Liver (tissue), 9 donors: Measurements from ENCODE around the gene VSIG10L. TPM values are rescaled to one million over a fixed set of nuclear protein-coding genes. Genes with fewer than 3 reads are reported as not detected.
A peak's percentile ranks its signal among the peaks of the same experiment; 100 is the strongest.

Experiments used
- DNase-seq: peaks from one replicate; pipeline ENCODE4 v3.0.0-alpha.2; 2017; ENCODE audit warnings: low spot score
- H3K27ac ChIP-seq, 2 donors: one replicate each; pipeline ENCODE4 v1.7.0; 2013; ENCODE audit warnings: inconsistent platforms in 2 of 2, low read length in 2 of 2, control low read depth in 1 of 2, low read depth in 1 of 2, mild to moderate bottlenecking in 1 of 2
- H3K27me3 ChIP-seq, 4 donors: one replicate each; pipeline versions ENCODE4 v1.6.1 to v1.7.0; 2013; ENCODE audit warnings: low read length in 3 of 4, inconsistent platforms in 1 of 4, mild to moderate bottlenecking in 1 of 4, moderate library complexity in 1 of 4; ENCODE audit not compliant: control insufficient read depth in 4 of 4, insufficient read depth in 4 of 4
- H3K36me3 ChIP-seq, 4 donors: one replicate each; pipeline versions ENCODE4 v1.6.1 to v1.7.0; 2013; ENCODE audit warnings: low read length in 3 of 4, mild to moderate bottlenecking in 3 of 4, low read depth in 1 of 4, moderate library complexity in 1 of 4; ENCODE audit not compliant: control insufficient read depth in 4 of 4, insufficient read depth in 3 of 4
- H3K4me1 ChIP-seq, 4 donors: one replicate each; pipeline versions ENCODE4 v1.6.1 to v1.7.0; 2013; ENCODE audit warnings: low read length in 3 of 4, mild to moderate bottlenecking in 3 of 4, moderate library complexity in 1 of 4; ENCODE audit not compliant: control insufficient read depth in 4 of 4, insufficient read depth in 4 of 4
- H3K4me3 ChIP-seq, 3 donors: one replicate each; pipeline versions ENCODE4 v1.6.1 to v1.7.0; 2013; ENCODE audit warnings: low read length in 3 of 3, control low read depth in 1 of 3, low read depth in 1 of 3, mild to moderate bottlenecking in 1 of 3
- H3K9ac ChIP-seq, 2 donors: one replicate each; pipeline ENCODE4 v1.7.0; 2013; ENCODE audit warnings: low read length in 2 of 2, mild to moderate bottlenecking in 2 of 2, moderate library complexity in 2 of 2, control low read depth in 1 of 2, low read depth in 1 of 2
- H3K9me3 ChIP-seq, 4 donors: one replicate each; pipeline versions ENCODE4 v1.6.1 to v1.7.0; 2013; ENCODE audit warnings: low read length in 3 of 4; ENCODE audit not compliant: control insufficient read depth in 4 of 4
- FOXA1 ChIP-seq: IDR thresholded peaks from 2 replicates; pipeline ENCODE4 v1.6.1; 2016; ENCODE audit warnings: antibody characterized with exemption
- FOXA2 ChIP-seq: IDR thresholded peaks from 2 replicates; pipeline ENCODE4 v1.6.1; 2016; ENCODE audit warnings: antibody characterized with exemption
- GABPA ChIP-seq, 2 donors: IDR thresholded peaks in 1 of 2; conservative IDR thresholded peaks in 1 of 2; 2 replicates each; pipeline ENCODE4 v1.6.1; 2016; ENCODE audit warnings: antibody characterized with exemption in 2 of 2, mild to moderate bottlenecking in 1 of 2, moderate library complexity in 1 of 2
- HNF4A ChIP-seq, 2 donors: conservative IDR thresholded peaks; 2 replicates each; pipeline ENCODE4 v1.6.1; 2016; ENCODE audit warnings: antibody characterized with exemption in 2 of 2, mild to moderate bottlenecking in 2 of 2
- HNF4G ChIP-seq: IDR thresholded peaks from 2 replicates; pipeline ENCODE4 v1.6.1; 2016; ENCODE audit warnings: antibody characterized with exemption
- JUND ChIP-seq, 2 donors: IDR thresholded peaks; 2 replicates each; pipeline ENCODE4 v1.6.1; 2016; ENCODE audit warnings: antibody characterized with exemption in 2 of 2
- RAD21 ChIP-seq, 2 donors: IDR thresholded peaks; 2 replicates each; pipeline ENCODE4 v1.6.1; 2016; ENCODE audit warnings: antibody characterized with exemption in 2 of 2, mild to moderate bottlenecking in 2 of 2
- RXRA ChIP-seq, 2 donors: IDR thresholded peaks; 2 replicates each; pipeline ENCODE4 v1.6.1; 2017 to 2018; ENCODE audit warnings: antibody characterized with exemption in 2 of 2, mild to moderate bottlenecking in 1 of 2
- SP1 ChIP-seq: IDR thresholded peaks from 2 replicates; pipeline ENCODE4 v1.6.1; 2018; ENCODE audit warnings: antibody characterized with exemption, mild to moderate bottlenecking
- TAF1 ChIP-seq: conservative IDR thresholded peaks from 2 replicates; pipeline ENCODE4 v1.6.1; 2016; ENCODE audit warnings: antibody characterized with exemption, mild to moderate bottlenecking
- YY1 ChIP-seq: IDR thresholded peaks from 2 replicates; pipeline ENCODE4 v1.6.1; 2016; ENCODE audit warnings: antibody characterized with exemption, mild to moderate bottlenecking
- WGBS: extraction: QIAGEN DNeasy Blood & Tissue Kit; methylation state at CpG from one replicate; pipeline ENCODE4 v1.1.7; 2013; 5-methylcytosine and 5-hydroxymethylcytosine counted together
- polyA plus RNA-seq, 2 donors: library from polyadenylated mRNA; stranded (reverse) in 1 of 2; unstranded in 1 of 2; fragments of 200-250 nt in 1 of 2; fragments of >200 nt in 1 of 2; fragmentation: Nextera tagmentation in 1 of 2; extraction: Ambion mirVana in 1 of 2; gene quantifications; one replicate each; pipeline versions ENCODE4 v1.2.1 to v1.2.3, GENCODE V29; 2013 to 2015
- total RNA-seq, 2 donors: library from RNA; depleted of rRNA; stranded (reverse); fragments of >200 nt; gene quantifications; one replicate each; pipeline ENCODE4 v1.2.3, GENCODE V29; 2014
- TF ChIP-seq, protein P1 (sequence below): IDR thresholded peaks from 2 replicates; pipeline ENCODE4 v1.6.1; 2016; ENCODE audit warnings: antibody characterized with exemption
- TF ChIP-seq, protein P2 (sequence below): fragments of 150-350 bp; IDR thresholded peaks from 2 replicates; pipeline ENCODE4 v1.5.1; 2017; ENCODE audit warnings: improper control_type of control experiment, low read depth, low read length; ENCODE audit not compliant: missing input control
- TF ChIP-seq, protein P3 (sequence below): IDR thresholded peaks from 2 replicates; pipeline ENCODE4 v1.6.1; 2016; ENCODE audit warnings: antibody characterized with exemption, mild to moderate bottlenecking
- donor health status: healthy.
- donor health status: healthy.
- donor health status: healthy.
- donor health status: healthy.
- donor health status: healthy.

VSIG10L gene
- total and polyA plus RNA-seq, 4 donors, result 0.60 to 1.8 (median 0.83) TPM

DNA sequence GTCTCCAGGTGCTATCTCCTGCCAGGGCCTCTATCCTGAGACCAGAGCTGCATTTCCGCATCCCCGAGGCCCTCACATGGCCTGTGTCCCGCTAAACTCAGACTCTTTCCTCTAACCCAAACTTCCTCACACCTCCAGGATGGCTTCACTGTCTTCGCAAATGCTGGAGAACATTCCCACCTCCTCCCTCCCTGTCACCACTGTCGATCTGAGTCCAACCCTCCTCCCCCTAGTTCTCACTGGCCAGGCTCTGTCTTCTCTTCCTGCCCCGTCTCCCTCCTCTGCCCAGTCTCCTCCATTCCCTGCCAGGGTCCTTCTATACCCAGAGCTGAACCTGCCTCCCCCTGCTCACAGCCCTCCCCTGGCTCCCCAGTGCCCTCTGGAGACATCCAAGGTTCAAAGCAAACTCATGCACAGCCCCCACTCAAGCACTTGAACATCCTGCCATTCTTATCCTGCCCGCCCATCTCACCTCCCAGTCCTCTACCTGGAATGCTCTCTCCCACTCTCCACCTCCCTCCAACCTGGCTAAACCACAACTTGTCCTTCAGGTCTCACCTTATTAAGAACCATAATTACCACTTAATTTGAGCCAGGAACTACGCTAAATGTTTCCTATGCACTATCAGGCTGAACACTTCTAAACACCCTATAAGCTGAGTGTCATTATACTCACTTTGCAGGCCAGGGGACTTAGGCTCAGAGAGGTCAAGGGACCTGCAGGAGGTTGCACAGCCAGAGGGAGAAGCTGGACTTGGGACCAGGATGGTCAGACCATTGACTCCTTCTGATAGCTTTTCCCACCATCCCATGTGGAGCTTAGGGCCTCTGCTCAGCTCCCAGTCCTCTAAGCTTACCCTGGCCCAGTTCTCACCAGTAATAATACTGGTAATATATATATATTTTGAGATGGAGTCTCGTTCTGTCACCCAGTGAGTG is 961 bp upstream of the VSIG10L start:
- no peaks in the 10 kb centered on the region for H3K27me3 ChIP-seq
- H3K9ac ChIP-seq, result no peak overlapping the region
- no peak overlapping the region for H3K4me3 ChIP-seq
- 66% methylated on average over 9 of the region's 9 CpGs for WGBS
- peak overlapping the region in 1 of 2 donors; percentile 2 for H3K27ac ChIP-seq
- no peak for DNase-seq
- H3K4me1 ChIP-seq, result peaks cover 9 to 23% (median 17%) of the 10 kb centered on the region in 4 donors
- peaks cover 0 to 26% (median 11%) of the 10 kb centered on the region in 4 donors for H3K36me3 ChIP-seq
- no peak for TF ChIP-seq GABPA (IDR thresholded peaks at IDR 0.05 in 1 of 2, conservative IDR thresholded peaks at IDR 0.05 in 1 of 2)
- TF ChIP-seq, protein P1, sequence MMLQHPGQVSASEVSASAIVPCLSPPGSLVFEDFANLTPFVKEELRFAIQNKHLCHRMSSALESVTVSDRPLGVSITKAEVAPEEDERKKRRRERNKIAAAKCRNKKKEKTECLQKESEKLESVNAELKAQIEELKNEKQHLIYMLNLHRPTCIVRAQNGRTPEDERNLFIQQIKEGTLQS, result no peak
- no peak for TF ChIP-seq FOXA2
- no peak for TF ChIP-seq RXRA (IDR thresholded peaks at IDR 0.05)
- no peak for TF ChIP-seq JUND (IDR thresholded peaks at IDR 0.05)
- H3K9me3 ChIP-seq, result no peaks in the 10 kb centered on the region

DNA sequence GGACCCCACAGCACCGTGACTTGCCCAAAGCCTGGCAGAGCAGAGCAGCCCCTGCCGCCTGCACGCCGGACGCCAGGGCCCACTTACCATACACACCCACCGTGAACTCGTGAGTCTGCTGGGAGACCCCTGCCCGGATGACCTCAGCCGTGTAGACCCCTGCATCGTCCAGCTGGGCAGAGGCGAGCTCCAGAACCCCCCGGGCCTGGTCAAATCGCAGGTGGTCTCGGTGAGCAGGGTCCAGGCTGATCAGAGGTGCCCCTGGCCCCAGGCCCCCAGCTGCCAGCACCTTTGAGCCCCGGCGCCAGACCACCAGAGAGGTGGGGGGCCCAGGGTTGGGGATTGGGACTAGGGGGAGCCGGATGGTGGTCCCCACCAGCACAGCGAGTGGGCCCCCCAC is 873 bp downstream of the VSIG10L start:
- no peak overlapping the region for H3K9ac ChIP-seq
- DNase-seq, result no peak
- TF ChIP-seq HNF4G (no peak), GABPA (IDR thresholded peaks at IDR 0.05 in 1 of 2, conservative IDR thresholded peaks at IDR 0.05 in 1 of 2) (no peak), RAD21 (IDR thresholded peaks at IDR 0.05) (no peak), SP1 (no peak), RXRA (IDR thresholded peaks at IDR 0.05) (no peak), TAF1 (no peak), FOXA1 (no peak)
- TF ChIP-seq, protein P1, result no peak
- TF ChIP-seq, protein P2, sequence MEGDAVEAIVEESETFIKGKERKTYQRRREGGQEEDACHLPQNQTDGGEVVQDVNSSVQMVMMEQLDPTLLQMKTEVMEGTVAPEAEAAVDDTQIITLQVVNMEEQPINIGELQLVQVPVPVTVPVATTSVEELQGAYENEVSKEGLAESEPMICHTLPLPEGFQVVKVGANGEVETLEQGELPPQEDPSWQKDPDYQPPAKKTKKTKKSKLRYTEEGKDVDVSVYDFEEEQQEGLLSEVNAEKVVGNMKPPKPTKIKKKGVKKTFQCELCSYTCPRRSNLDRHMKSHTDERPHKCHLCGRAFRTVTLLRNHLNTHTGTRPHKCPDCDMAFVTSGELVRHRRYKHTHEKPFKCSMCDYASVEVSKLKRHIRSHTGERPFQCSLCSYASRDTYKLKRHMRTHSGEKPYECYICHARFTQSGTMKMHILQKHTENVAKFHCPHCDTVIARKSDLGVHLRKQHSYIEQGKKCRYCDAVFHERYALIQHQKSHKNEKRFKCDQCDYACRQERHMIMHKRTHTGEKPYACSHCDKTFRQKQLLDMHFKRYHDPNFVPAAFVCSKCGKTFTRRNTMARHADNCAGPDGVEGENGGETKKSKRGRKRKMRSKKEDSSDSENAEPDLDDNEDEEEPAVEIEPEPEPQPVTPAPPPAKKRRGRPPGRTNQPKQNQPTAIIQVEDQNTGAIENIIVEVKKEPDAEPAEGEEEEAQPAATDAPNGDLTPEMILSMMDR, result no peak
- no peaks in the 10 kb centered on the region for H3K9me3 ChIP-seq
- WGBS, result 93% methylated on average over 18 of the region's 18 CpGs
- no peak overlapping the region for H3K27ac ChIP-seq
- no peak overlapping the region for H3K4me3 ChIP-seq
- H3K27me3 ChIP-seq, result no peaks in the 10 kb centered on the region
- H3K4me1 ChIP-seq, result peaks cover 7 to 17% (median 13%) of the 10 kb centered on the region in 4 donors
- peaks cover 0 to 13% (median 4%) of the 10 kb centered on the region in 4 donors for H3K36me3 ChIP-seq

DNA sequence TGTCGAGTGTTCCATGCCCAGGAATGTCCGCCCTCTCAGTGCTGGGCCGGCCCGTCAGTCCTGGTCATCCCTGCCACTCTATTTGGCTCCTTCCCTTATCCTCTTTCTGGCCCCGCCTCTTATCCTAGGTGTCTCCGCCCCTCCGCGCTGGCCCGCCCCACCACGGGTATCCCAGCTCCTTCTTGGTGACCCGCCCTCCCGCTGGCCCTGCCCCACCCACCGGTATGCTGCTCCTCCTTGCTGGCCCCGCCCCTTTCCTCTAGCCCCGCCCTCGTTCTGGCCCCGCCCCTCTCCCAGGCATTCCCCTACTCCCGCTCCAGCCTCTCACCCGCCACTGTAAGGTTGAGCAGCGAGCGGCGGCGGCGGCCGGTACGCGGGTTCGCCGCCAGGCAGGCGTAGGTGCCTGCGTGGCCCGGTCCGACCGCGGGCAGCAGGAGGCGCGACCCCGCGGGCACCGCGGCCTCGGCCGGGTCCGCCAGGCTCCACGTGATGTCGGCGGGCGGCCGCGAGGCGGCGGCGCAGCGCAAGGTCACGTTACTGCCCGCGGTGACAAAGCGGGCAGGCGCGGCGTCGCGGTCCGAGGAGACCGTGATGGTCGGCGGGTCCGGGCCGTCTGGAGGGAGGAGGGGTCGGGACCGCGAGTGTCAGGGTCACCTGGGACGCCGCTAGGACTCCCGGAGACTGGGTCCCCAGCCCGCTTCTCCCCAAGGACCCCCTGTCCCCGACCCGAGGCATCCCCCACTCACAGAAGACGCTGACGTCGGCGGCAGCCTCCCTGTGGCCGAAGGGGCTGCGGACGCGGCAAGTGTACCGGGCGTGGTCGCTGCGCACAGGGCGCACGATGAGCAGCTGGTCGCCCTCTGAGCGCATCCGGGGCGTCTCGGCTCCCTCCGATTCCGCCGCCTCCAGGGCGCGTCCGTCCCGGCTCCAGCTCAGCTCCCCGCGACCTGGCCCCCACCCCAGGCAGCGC is 2.0 kb downstream of the VSIG10L start:
- Histone ChIP-seq H3K4me1 (peaks cover 7 to 17% (median 13%) of the 10 kb centered on the region in 4 donors), H3K27me3 (no peaks in the 10 kb centered on the region), H3K9ac (no peak overlapping the region), H3K9me3 (no peaks in the 10 kb centered on the region), H3K4me3 (peak overlapping the region in 2 of 3 donors; percentile 66 to 78), H3K27ac (peak overlapping the region; percentile 20 to 52), H3K36me3 (peaks cover 0 to 3% (median 0%) of the 10 kb centered on the region in 4 donors)
- WGBS, result 4% methylated on average over 107 of the region's 107 CpGs
- DNase-seq, result peak; percentile 100
- TF ChIP-seq, protein P1, result no peak
- TF ChIP-seq, protein P3, sequence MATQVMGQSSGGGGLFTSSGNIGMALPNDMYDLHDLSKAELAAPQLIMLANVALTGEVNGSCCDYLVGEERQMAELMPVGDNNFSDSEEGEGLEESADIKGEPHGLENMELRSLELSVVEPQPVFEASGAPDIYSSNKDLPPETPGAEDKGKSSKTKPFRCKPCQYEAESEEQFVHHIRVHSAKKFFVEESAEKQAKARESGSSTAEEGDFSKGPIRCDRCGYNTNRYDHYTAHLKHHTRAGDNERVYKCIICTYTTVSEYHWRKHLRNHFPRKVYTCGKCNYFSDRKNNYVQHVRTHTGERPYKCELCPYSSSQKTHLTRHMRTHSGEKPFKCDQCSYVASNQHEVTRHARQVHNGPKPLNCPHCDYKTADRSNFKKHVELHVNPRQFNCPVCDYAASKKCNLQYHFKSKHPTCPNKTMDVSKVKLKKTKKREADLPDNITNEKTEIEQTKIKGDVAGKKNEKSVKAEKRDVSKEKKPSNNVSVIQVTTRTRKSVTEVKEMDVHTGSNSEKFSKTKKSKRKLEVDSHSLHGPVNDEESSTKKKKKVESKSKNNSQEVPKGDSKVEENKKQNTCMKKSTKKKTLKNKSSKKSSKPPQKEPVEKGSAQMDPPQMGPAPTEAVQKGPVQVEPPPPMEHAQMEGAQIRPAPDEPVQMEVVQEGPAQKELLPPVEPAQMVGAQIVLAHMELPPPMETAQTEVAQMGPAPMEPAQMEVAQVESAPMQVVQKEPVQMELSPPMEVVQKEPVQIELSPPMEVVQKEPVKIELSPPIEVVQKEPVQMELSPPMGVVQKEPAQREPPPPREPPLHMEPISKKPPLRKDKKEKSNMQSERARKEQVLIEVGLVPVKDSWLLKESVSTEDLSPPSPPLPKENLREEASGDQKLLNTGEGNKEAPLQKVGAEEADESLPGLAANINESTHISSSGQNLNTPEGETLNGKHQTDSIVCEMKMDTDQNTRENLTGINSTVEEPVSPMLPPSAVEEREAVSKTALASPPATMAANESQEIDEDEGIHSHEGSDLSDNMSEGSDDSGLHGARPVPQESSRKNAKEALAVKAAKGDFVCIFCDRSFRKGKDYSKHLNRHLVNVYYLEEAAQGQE, result peak; percentile 65
- no peak for TF ChIP-seq FOXA1
- peak; percentile 69 for TF ChIP-seq SP1
- TF ChIP-seq, protein P2, result peak; percentile 31
- TF ChIP-seq HNF4A (conservative IDR thresholded peaks at IDR 0.05), result peak in 1 of 2 donors; percentile 10
- peak; percentile 55 for TF ChIP-seq YY1
